Tibial nerve (tissue), 4 donors: ENCODE measurements around the gene CABYR.

Source experiments
- CTCF ChIP-seq, 5 experiments: fragments of 200-600 bp in 3 of 5; fragments of 450-650 bp in 2 of 5; sonication (generic) in 3 of 5; IDR thresholded peaks; one replicate each; pipeline ENCODE4 v1.5.1; 2016 to 2019; ENCODE audit warnings: antibody characterized with exemption in 5 of 5, mild to moderate bottlenecking in 3 of 5, moderate library complexity in 2 of 5
- EP300 ChIP-seq, 2 donors: sonication (generic); formaldehyde crosslinking; IDR thresholded peaks; one replicate each; pipeline ENCODE4 v1.6.1; 2017; ENCODE audit warnings: antibody characterized with exemption in 2 of 2, mild to moderate bottlenecking in 1 of 2
- POLR2A ChIP-seq, 2 donors: fragments of 450-650 bp; IDR thresholded peaks; one replicate each; pipeline ENCODE4 v1.6.1; 2017; ENCODE audit warnings: antibody characterized with exemption in 2 of 2, mild to moderate bottlenecking in 2 of 2, moderate library complexity in 2 of 2

GRCh38 chr18:24197412-24197811, 58.5 kb downstream of the CABYR start:
- TF ChIP-seq CTCF (IDR thresholded peaks at IDR 0.05) (no peak), EP300 (IDR thresholded peaks at IDR 0.05) (no peak), POLR2A (IDR thresholded peaks at IDR 0.05) (no peak)
